H1 (cell line): ENCODE data around the gene PDE4B.

Experiments used
- CHD7 ChIP-seq: fragments of 300-600 bp; sonication (generic); IDR thresholded peaks from 2 replicates; pipeline ENCODE4 v1.7.1; 2012; ENCODE audit warnings: low read length, moderate library complexity, mild to moderate bottlenecking, inconsistent platforms; ENCODE audit not compliant: insufficient replicate concordance
- EZH2 ChIP-seq: fragments of 200-600 bp; sonication (generic); IDR thresholded peaks from 2 replicates; pipeline ENCODE4 v1.7.1; 2012; ENCODE audit warnings: low read depth, mild to moderate bottlenecking, moderate library complexity, low read length, inconsistent platforms; ENCODE audit not compliant: severe bottlenecking
- SIN3A ChIP-seq, 2 experiments: IDR thresholded peaks in 1 of 2; conservative IDR thresholded peaks in 1 of 2; 2 replicates each; pipeline ENCODE4 v1.6.1; 2011 to 2012; ENCODE audit warnings: low read length in 2 of 2, improper control_type of control experiment in 1 of 2, low read depth in 1 of 2, mild to moderate bottlenecking in 1 of 2
- USF2 ChIP-seq: IDR thresholded peaks from 2 replicates; pipeline ENCODE4 v1.6.1; 2011; ENCODE audit warnings: low read length, improper control_type of control experiment

- no peak for TF ChIP-seq EZH2
- no peak for TF ChIP-seq CHD7
- TF ChIP-seq USF2: no peak
- no peak for TF ChIP-seq SIN3A (conservative IDR thresholded peaks at IDR 0.05 in 1 of 2, IDR thresholded peaks at IDR 0.05 in 1 of 2; ENCODE audit: low read depth in 1 of 2, low read length in 2 of 2)
Measured at GRCh38 chr1:66242646-66243547, 450.2 kb downstream of the PDE4B start.
